IPS-18a (cell line): Measurements from ENCODE around the gene BCKDK.

Source experiments
- H3K27ac ChIP-seq: one replicate; pipeline ENCODE4 v1.5.1; 2013; ENCODE audit warnings: low read length
- H3K27me3 ChIP-seq: one replicate; pipeline ENCODE4 v1.6.1; 2013; ENCODE audit warnings: mild to moderate bottlenecking, low read length; ENCODE audit not compliant: control insufficient read depth, insufficient read depth
- H3K36me3 ChIP-seq: one replicate; pipeline ENCODE4 v1.6.1; 2013; ENCODE audit warnings: low read depth, low read length; ENCODE audit not compliant: control insufficient read depth
- H3K4me1 ChIP-seq: one replicate; pipeline ENCODE4 v1.6.1; 2013; ENCODE audit warnings: low read depth, low read length; ENCODE audit not compliant: control insufficient read depth
- H3K4me3 ChIP-seq: one replicate; pipeline ENCODE4 v1.5.1; 2013; ENCODE audit warnings: low read length
- H3K9ac ChIP-seq: one replicate; pipeline ENCODE4 v1.6.1; 2013; ENCODE audit warnings: mild to moderate bottlenecking, low read length, moderate library complexity
- H3K9me3 ChIP-seq: one replicate; pipeline ENCODE4 v1.6.1; 2013; ENCODE audit warnings: low read depth, low read length; ENCODE audit not compliant: control insufficient read depth

BCKDK gene

GRCh38 chr16:31108035-31108793, at the start of gene BCKDK:
Gene BCKDK (plus strand): TSS chr16:31108386. CDS start chr16:31109224, 838 bp downstream.
- peaks cover 29% of the 10 kb centered on the region for H3K36me3 ChIP-seq

GRCh38 chr16:31061126-31061812, 46.9 kb upstream of the BCKDK start:
- peaks cover 19% of the 10 kb centered on the region for H3K36me3 ChIP-seq
- H3K4me1 ChIP-seq: no peaks in the 10 kb centered on the region
- H3K27ac ChIP-seq: no peak overlapping the region
- no peak overlapping the region for H3K9ac ChIP-seq
- no peak overlapping the region for H3K4me3 ChIP-seq
- H3K27me3 ChIP-seq: no peaks in the 10 kb centered on the region
- H3K9me3 ChIP-seq: no peaks in the 10 kb centered on the region

More at GRCh38 chr16:31108035-31108793, at the start of gene BCKDK:
- Histone ChIP-seq H3K27me3 (no peaks in the 10 kb centered on the region), H3K9ac (peak within 1 kb of the TSS; percentile 42), H3K9me3 (no peaks in the 10 kb centered on the region), H3K4me3 (peak within 1 kb of the TSS; percentile 76), H3K4me1 (no peaks in the 10 kb centered on the region), H3K27ac (no peak within 1 kb of the TSS)

- no peaks in the 10 kb centered on the region for H3K9me3 ChIP-seq
- H3K9ac ChIP-seq: no peak overlapping the region
- H3K4me3 ChIP-seq: no peak overlapping the region
- no peaks in the 10 kb centered on the region for H3K27me3 ChIP-seq
- peaks cover 19% of the 10 kb centered on the region for H3K36me3 ChIP-seq
- no peak overlapping the region for H3K27ac ChIP-seq
- no peaks in the 10 kb centered on the region for H3K4me1 ChIP-seq
These were observed 46.3 kb upstream of the BCKDK start for GRCh38 chr16:31061813-31062440.

- H3K36me3 ChIP-seq: peaks cover 19% of the 10 kb centered on the region
- H3K4me1 ChIP-seq: no peaks in the 10 kb centered on the region
- no peak overlapping the region for H3K27ac ChIP-seq
- no peaks in the 10 kb centered on the region for H3K27me3 ChIP-seq
- H3K9ac ChIP-seq: no peak overlapping the region
- no peaks in the 10 kb centered on the region for H3K9me3 ChIP-seq
- no peak overlapping the region for H3K4me3 ChIP-seq
These were observed 44.7 kb upstream of the BCKDK start for GRCh38 chr16:31063495-31063842.

DNA sequence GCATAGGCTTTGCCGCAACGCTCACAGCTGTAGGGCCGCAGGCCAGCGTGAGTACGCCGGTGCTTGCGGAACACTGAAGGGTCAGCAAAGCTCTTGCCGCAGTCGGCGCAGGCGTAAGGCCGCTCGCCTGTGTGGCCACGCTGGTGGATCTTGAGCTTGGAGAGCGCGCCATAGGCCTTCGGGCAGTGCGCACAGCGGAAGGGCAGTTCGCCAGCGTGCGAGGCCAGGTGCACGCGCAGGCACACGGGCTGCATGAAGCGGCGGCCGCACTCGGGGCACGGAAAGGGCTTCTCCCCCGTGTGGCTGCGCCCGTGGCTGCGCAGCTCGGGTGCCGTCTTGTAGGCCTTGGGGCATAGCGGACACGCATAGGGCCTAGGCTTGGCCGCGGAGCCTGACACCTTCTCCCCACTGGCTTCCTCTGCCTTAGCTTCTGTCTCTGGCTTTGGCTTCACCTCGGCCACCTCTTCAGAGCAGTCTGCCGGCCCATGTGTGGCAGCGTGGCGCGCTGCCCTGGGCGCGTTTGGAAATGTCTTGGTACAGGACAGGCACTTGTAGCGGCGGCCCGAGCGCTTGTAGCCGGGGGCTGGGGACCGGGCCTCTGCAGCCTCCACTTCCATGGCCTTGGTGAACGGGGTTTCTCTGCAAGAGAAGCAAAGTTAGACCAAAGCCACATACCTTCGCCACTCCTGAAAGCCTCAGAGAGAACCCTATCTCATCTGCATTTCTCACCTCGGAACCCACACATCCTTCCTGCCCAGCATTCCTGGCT, 44.2 kb upstream of the BCKDK start:
- Histone ChIP-seq H3K4me3 (no peak overlapping the region), H3K27me3 (no peaks in the 10 kb centered on the region), H3K9ac (no peak overlapping the region), H3K4me1 (no peaks in the 10 kb centered on the region), H3K27ac (no peak overlapping the region), H3K36me3 (peaks cover 19% of the 10 kb centered on the region), H3K9me3 (no peaks in the 10 kb centered on the region)

DNA sequence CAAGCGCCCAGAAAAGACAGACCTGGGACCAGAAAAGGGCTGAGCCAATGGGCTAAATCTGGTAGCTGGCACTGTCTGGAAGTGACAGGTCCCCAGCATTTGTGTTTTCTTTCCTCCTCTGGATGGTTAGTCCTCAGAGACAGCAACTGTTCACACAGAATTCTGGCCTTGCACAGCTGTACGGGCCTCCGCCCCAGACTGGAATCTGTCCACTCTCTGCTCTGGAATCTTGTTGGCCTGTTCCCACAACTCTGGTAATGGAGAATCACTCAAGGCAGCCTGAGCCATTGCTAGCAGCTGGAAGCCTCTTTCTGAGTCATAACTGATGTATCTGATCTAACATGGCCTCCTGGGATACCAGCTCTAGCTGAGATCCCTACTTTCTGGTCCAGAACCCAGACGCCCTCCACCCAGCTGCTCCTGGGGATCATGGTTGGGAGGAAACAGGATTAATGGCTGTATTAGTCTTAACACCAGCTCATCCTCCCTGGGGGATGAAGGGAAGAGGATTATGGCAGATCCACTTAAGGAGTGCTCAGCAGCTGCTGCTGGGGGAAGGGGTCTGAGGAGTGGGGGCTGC, 43.2 kb upstream of the BCKDK start:
- Histone ChIP-seq H3K4me1 (no peaks in the 10 kb centered on the region), H3K36me3 (peaks cover 19% of the 10 kb centered on the region), H3K9me3 (no peaks in the 10 kb centered on the region), H3K27ac (no peak overlapping the region), H3K9ac (no peak overlapping the region), H3K4me3 (no peak overlapping the region), H3K27me3 (no peaks in the 10 kb centered on the region)

DNA sequence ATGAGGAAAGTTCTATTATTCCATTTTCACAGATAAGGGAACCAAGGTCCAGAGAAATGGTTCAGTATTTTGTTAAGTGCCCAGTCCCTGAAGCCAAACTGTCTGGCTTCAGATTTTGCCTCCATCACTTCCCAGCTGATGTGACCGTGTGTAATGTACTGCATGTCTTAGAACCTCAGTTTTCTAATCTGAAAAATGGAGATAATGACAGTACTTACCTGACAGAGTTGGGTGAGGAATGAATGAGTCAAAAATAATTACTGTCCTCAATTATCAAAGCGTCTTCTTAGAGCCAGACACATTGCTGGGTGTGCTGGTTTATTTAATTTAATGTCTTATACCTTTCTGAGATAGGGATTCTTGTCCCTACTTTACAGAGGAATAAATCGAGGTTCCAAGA, 40.8 kb upstream of the BCKDK start:
- H3K9ac ChIP-seq: no peak overlapping the region
- H3K4me1 ChIP-seq: peaks cover 6% of the 10 kb centered on the region
- no peak overlapping the region for H3K4me3 ChIP-seq
- no peaks in the 10 kb centered on the region for H3K9me3 ChIP-seq
- no peak overlapping the region for H3K27ac ChIP-seq
- no peaks in the 10 kb centered on the region for H3K27me3 ChIP-seq
- H3K36me3 ChIP-seq: peaks cover 5% of the 10 kb centered on the region

DNA sequence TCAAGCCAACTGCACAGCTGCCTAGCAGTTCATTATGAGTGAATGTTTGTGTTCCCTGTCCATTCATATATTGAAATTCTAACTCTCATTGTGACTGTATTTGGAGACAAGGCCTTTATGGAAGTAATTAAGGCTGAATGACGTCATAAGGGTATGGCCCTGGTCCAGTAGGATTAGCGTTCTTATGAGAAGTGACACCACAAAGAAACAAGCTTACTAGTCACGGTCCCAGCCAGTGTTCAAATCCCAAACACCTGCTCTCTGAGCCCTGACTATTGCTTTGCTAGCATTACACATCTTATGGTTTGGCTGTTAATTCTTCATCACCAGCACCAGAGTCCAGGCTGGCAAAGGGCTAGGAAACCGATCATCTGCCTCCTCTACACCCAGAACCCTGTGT, 36.3 kb upstream of the BCKDK start:
- H3K9ac ChIP-seq: peak overlapping the region; percentile 95
- H3K9me3 ChIP-seq: no peaks in the 10 kb centered on the region
- H3K27me3 ChIP-seq: no peaks in the 10 kb centered on the region
- peaks cover 7% of the 10 kb centered on the region for H3K4me1 ChIP-seq
- no peak overlapping the region for H3K27ac ChIP-seq
- peaks cover 5% of the 10 kb centered on the region for H3K36me3 ChIP-seq
- H3K4me3 ChIP-seq: peak overlapping the region; percentile 99

GRCh38 chr16:31072540-31073141, 35.5 kb upstream of the BCKDK start:
- Histone ChIP-seq H3K9ac (peak overlapping the region; percentile 95), H3K4me1 (peaks cover 7% of the 10 kb centered on the region), H3K9me3 (no peaks in the 10 kb centered on the region), H3K4me3 (peak overlapping the region; percentile 99), H3K27me3 (no peaks in the 10 kb centered on the region), H3K36me3 (peaks cover 12% of the 10 kb centered on the region), H3K27ac (peak overlapping the region; percentile 59)

DNA sequence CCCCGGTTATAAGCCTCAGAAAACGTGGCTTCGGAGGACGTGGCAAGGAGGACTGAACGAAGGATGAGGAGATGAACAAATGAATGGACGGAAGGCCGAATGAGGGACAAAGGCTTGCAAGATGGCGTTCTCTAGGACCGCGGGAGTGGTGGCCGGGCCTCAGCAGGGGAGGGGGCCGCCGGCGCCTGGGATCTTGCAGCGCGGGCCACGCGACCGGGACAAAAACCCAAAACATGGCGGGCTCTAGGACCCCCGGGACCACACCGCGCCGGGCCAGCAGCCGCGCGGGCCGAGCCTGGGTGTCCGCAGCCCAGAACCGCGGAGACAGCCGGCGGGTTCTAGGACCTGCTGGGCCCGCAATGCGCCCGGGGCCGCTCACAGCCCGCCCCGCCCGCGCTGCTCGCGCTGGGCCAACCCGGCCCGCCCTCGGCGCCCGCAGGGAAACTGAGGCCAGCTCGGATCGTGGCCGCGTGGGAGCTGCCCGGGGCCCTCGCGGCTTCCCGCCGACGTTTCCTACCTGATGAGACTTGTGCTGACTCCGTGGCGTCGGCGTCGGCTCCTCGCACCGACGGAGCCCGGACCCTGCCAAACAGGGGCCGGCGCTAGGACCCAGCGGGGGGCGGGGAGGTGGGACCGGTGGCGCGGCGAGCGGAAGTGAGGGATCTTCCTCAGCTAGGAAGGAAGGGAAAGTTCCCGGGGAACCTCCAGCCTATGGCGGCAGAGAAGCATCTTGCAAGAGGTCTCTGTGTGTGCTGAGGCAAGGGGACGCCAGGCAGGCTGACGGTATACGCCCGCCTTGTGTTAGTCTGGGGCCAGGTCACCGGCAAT, 34.8 kb upstream of the BCKDK start:
- Histone ChIP-seq H3K9ac (peak overlapping the region; percentile 95), H3K36me3 (peaks cover 19% of the 10 kb centered on the region), H3K9me3 (no peaks in the 10 kb centered on the region), H3K4me1 (peaks cover 7% of the 10 kb centered on the region), H3K27me3 (no peaks in the 10 kb centered on the region), H3K4me3 (peak overlapping the region; percentile 99), H3K27ac (peak overlapping the region; percentile 93)
